Loucy (cell line): ENCODE measurements around the gene SPSB1.

Source experiments
- CTCF ChIP-seq: fragments of 200-600 bp; sonication (generic); conservative IDR thresholded peaks from 2 replicates; pipeline ENCODE4 v1.5.1; 2014; ENCODE audit warnings: mild to moderate bottlenecking, antibody characterized with exemption, low read length
- EZH2phosphoT487 ChIP-seq: fragments of 200-600 bp; IDR thresholded peaks from 2 replicates; pipeline ENCODE4 v1.6.1; 2018; ENCODE audit warnings: antibody characterized with exemption, mild to moderate bottlenecking, moderate library complexity, borderline replicate concordance

DNA sequence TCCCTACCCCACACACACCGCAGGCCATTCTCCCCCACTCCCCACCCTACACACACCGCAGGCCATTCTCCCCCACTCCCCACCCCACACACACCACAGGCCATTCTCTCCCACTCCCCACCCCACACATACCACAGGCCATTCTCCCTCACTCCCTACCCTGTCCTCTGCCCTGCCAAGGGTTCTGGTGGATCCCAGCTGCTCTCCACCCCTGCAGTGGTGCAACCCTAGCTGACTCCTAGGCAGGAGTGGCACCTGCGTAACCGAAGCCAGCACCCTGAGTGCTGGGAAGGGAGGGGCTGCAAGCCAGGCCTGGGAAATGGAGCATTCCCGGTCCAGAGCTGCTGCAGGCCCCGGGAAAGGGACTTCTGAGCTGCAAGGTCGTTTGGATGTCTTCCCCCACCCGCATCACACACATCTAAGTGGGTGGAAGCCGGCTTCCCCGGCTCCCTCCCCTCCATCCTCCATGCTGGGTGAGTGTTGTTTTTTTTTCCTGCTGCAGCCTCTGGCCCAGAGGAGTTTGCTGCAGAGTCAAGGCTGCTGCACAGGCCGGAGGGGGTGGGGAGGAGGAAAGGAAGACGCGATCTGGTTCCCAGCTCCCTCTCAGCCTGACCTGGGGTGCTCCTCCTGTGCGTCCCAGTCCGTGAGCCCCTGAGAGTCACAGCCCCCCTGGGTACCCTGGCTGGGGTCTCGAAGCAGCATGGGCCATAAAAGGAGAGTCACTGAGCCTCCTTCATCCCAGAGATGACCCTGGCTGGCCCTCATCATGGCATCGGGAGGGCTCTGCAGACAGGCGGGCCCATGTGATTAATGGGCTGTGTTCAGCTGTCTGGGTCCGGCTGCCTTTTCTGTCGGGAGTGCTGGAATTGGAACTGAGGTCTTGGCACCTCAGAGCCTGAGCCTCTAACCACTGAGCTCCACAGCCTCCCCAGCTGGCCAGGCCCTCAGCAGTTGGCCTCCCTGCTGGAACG, 42.0 kb upstream of the SPSB1 start:
- TF ChIP-seq CTCF (no peak), EZH2phosphoT487 (no peak)
